ENCODE results near the gene TAF1D. TPM values are rescaled to one million over a fixed set of nuclear protein-coding genes. Genes with fewer than 3 reads are reported as not detected.
"Not testable (repeated sequence)": the region's sequence is repeated elsewhere in the genome, so short reads cannot be mapped to it uniquely, and the experiment has no call there.

TAF1D gene
- total and polyA plus RNA-seq, 7 donors: 22.4 to 111 (median 89.2) TPM

DNA sequence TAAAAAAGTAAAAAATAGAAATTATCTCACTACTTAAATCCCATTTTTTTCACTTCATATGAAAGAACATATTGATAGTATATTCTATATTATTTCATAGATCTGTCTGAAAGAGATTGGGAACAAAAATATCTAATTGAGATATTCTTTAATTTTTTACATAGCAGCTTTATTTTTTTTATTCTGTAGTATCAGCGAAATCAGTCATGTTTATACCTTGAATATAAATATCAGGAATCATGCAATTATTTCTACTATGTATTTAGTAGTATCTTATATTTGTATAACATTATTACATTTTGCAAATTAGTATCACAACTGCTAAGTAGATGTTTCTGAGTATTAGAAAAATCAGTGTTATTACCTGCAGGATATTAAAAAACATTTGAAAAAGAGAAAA is 20.6 kb upstream of the TAF1D start:
- Histone ChIP-seq H3K27ac (no peak overlapping the region), H3K4me1 (no peaks in the 10 kb centered on the region), H3K36me3 (peaks cover 19 to 83% (median 35%) of the 10 kb centered on the region in 4 donors), H3K27me3 (no peaks in the 10 kb centered on the region), H3K9me3 (no peaks in the 10 kb centered on the region), H3K4me3 (no peak overlapping the region)
- intact Hi-C loops (cut with DNase I): no loop called here
- TF ChIP-seq EP300 (IDR thresholded peaks at IDR 0.05) (no peak), POLR2A (IDR thresholded peaks at IDR 0.05) (no peak), POLR2AphosphoS5 (IDR thresholded peaks at IDR 0.05) (no peak)
- TF ChIP-seq, protein P1, sequence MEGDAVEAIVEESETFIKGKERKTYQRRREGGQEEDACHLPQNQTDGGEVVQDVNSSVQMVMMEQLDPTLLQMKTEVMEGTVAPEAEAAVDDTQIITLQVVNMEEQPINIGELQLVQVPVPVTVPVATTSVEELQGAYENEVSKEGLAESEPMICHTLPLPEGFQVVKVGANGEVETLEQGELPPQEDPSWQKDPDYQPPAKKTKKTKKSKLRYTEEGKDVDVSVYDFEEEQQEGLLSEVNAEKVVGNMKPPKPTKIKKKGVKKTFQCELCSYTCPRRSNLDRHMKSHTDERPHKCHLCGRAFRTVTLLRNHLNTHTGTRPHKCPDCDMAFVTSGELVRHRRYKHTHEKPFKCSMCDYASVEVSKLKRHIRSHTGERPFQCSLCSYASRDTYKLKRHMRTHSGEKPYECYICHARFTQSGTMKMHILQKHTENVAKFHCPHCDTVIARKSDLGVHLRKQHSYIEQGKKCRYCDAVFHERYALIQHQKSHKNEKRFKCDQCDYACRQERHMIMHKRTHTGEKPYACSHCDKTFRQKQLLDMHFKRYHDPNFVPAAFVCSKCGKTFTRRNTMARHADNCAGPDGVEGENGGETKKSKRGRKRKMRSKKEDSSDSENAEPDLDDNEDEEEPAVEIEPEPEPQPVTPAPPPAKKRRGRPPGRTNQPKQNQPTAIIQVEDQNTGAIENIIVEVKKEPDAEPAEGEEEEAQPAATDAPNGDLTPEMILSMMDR (IDR thresholded peaks at IDR 0.05): no peak
- no peak for DNase-seq
- WGBS, 2 donors: 96 to 99% methylated on average over 1 of the region's 1 CpG

DNA sequence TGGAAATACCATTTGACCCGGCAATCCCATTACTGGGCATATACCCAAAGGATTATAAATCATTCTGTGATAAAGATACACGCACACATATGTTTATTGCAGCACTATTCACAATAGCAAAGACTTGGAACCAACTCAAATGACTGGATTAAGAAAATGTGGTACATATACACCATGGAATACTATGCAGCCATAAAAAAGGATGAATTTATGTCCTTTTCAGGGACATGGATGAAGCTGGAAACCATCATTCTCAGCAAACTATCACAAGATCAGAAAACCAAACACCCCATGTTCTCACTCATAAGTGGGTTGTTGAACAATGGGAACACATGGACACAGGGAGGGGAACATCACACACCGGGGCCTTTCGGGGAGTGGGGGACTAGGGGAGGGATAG is 17.8 kb upstream of the TAF1D start:
- H3K4me1 ChIP-seq; H3K9me3 ChIP-seq; intact Hi-C loops (cut with DNase I); H3K27ac ChIP-seq; H3K27me3 ChIP-seq; DNase-seq; H3K4me3 ChIP-seq: not testable (repeated sequence)
- H3K36me3 ChIP-seq: peaks cover 23 to 98% (median 48%) of the 10 kb centered on the region in 4 donors
- WGBS, 2 donors: 67 to 90% methylated on average over 4 of the region's 4 CpGs

DNA sequence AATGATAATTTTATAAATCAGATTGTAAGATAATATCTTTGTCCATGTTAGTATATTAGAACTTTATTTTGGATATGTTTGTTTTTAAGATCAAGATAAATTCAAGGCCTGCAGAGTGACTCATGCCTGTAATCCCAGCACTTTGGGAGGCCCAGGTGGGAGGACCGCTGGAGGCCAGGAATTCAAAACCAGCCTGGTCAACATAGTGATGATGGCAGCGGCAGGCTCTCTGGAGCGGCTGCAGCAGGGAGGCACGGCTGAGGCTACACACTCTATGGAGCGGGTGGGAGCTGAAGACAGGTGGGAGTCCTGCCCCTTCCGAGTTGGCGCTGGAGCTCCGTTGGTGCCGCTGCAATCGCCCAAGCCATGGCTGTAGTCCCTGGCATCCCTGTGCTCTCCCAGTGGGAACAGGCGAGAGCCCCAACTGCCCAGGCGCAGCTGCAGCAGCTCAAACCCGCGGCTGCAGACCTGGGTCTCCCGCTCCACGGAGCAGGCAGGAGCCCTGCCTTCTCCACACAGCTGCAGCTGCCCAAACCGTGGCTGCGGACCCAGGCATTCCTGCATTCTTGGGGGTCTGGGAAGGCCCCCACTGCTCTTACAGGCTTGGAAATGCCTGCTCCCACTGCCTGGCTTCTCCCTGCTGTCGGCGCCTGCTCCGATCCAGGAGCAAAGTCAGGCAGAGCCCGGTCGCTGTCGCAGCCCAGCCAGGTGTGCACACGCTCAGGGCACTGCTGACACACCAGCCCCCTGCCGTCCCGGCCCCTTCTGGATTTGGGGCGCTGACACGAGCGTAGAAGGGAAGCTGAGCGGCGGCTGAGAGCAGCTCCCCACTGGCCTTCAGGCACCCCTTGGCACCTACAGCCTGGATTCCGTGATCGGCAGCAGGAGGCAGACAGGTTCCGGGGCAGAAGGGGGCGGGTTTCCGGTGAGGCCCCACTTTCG is 16.9 kb upstream of the TAF1D start:
- H3K9me3 ChIP-seq: no peaks in the 10 kb centered on the region
- H3K4me1 ChIP-seq: no peaks in the 10 kb centered on the region
- H3K27me3 ChIP-seq: no peaks in the 10 kb centered on the region
- DNase-seq: no peak
- H3K27ac ChIP-seq: no peak overlapping the region
- peaks cover 24 to 98% (median 46%) of the 10 kb centered on the region in 4 donors for H3K36me3 ChIP-seq
- TF ChIP-seq, protein P1 (IDR thresholded peaks at IDR 0.05): no peak
- no peak for TF ChIP-seq POLR2AphosphoS5 (IDR thresholded peaks at IDR 0.05)
- TF ChIP-seq POLR2A (IDR thresholded peaks at IDR 0.05): no peak
- TF ChIP-seq EP300 (IDR thresholded peaks at IDR 0.05): no peak
- WGBS, 2 donors: 96 to 98% methylated on average over 38 of the region's 38 CpGs
- H3K4me3 ChIP-seq: no peak overlapping the region
- intact Hi-C loops (cut with DNase I): no loop called here

DNA sequence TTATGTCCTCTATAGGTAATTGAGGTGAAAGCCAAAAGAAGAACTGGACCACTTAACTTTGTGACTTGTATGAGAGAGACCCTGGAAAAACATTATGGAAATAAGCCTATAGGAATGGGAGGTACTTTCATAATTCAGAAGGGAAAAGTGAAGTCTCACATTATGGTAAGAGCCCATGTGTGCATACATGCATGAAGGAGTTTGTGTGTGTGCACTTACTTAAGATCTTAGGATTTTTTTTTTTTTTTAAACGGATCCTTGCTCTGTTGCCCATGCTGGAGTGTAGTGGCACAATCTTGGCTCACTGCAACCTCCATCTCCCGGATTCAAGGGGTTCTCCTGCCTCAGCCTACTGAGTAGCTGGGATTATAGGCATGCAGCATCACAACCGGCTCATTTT is 16.0 kb upstream of the TAF1D start:
- H3K36me3 ChIP-seq: peaks cover 24 to 91% (median 46%) of the 10 kb centered on the region in 4 donors
- no peaks in the 10 kb centered on the region for H3K4me1 ChIP-seq
- no peak overlapping the region for H3K27ac ChIP-seq
- H3K4me3 ChIP-seq: no peak overlapping the region
- intact Hi-C loops (cut with DNase I): no loop called here
- no peak for DNase-seq
- no peaks in the 10 kb centered on the region for H3K27me3 ChIP-seq
- no peaks in the 10 kb centered on the region for H3K9me3 ChIP-seq
- TF ChIP-seq, protein P1 (IDR thresholded peaks at IDR 0.05): no peak
- no peak for TF ChIP-seq POLR2AphosphoS5 (IDR thresholded peaks at IDR 0.05)
- TF ChIP-seq EP300 (IDR thresholded peaks at IDR 0.05): no peak
- no peak for TF ChIP-seq POLR2A (IDR thresholded peaks at IDR 0.05)
- WGBS, 2 donors: 88 to 93% methylated on average over 3 of the region's 3 CpGs

DNA sequence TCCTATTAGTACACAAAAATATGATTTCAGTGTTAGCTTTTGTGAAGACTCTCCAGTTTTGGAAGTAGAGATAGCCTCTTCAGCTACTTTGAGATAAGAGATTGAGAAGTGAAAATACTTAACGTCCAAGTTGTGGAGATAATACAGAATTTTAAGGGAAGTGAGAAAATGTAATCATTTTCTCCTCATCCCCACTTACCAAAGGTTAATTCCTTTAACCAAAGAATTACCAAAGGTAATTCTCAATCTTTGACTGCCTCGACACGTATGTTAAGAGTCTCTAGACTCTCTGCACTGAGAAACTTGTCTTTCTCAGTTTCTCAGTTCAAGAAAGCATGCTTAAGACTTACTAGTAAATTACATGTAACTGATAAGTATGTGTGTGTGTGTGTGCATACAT is 15.5 kb upstream of the TAF1D start:
- no peaks in the 10 kb centered on the region for H3K27me3 ChIP-seq
- no peaks in the 10 kb centered on the region for H3K9me3 ChIP-seq
- H3K4me1 ChIP-seq: no peaks in the 10 kb centered on the region
- peaks cover 24 to 89% (median 46%) of the 10 kb centered on the region in 4 donors for H3K36me3 ChIP-seq
- DNase-seq: no peak
- H3K4me3 ChIP-seq: no peak overlapping the region
- WGBS, 2 donors: 83 to 84% methylated on average over 3 of the region's 3 CpGs
- intact Hi-C loops (cut with DNase I): no loop called here
- H3K27ac ChIP-seq: no peak overlapping the region
- TF ChIP-seq, protein P1 (IDR thresholded peaks at IDR 0.05): no peak
- TF ChIP-seq POLR2AphosphoS5 (IDR thresholded peaks at IDR 0.05): no peak
- TF ChIP-seq POLR2A (IDR thresholded peaks at IDR 0.05): no peak
- TF ChIP-seq EP300 (IDR thresholded peaks at IDR 0.05): no peak

Measured in sigmoid colon (tissue), 7 donors.